GM10266 (cell line): ENCODE results near the gene ITGB8.

ENCODE experiments used
- DNase-seq: peaks from one replicate; pipeline ENCODE4 v3.0.0; 2012; ENCODE audit errors: extremely low spot score
- TF ChIP-seq, protein P1 (sequence below): IDR thresholded peaks from 2 replicates; pipeline ENCODE4 v1.5.1; 2012; ENCODE audit warnings: mild to moderate bottlenecking, low read depth; ENCODE audit not compliant: control insufficient read depth, insufficient read depth; ENCODE audit errors: missing control alignments

The ITGB8 gene

DNA sequence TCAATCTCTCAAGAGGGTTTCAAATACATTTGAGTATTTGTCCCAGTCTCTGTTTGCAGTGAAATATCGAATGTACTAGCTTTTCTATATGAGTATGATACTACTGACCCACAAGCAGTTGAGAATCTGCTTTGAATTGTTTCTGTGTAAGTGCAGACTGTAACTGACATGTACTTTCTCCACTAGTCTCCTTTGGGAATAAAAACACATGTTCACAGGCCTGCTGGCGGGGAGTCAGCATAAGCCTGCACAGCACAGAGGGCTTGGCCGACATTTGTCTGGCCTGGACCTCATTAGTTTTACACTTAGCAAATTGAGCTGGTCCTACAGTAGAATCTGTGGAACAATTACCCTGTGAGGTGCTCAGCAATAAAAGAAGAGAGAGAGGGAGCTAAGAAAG lies 72.6 kb downstream of the ITGB8 start:
- no peak for DNase-seq
- TF ChIP-seq, protein P1, sequence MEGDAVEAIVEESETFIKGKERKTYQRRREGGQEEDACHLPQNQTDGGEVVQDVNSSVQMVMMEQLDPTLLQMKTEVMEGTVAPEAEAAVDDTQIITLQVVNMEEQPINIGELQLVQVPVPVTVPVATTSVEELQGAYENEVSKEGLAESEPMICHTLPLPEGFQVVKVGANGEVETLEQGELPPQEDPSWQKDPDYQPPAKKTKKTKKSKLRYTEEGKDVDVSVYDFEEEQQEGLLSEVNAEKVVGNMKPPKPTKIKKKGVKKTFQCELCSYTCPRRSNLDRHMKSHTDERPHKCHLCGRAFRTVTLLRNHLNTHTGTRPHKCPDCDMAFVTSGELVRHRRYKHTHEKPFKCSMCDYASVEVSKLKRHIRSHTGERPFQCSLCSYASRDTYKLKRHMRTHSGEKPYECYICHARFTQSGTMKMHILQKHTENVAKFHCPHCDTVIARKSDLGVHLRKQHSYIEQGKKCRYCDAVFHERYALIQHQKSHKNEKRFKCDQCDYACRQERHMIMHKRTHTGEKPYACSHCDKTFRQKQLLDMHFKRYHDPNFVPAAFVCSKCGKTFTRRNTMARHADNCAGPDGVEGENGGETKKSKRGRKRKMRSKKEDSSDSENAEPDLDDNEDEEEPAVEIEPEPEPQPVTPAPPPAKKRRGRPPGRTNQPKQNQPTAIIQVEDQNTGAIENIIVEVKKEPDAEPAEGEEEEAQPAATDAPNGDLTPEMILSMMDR = no peak

DNA sequence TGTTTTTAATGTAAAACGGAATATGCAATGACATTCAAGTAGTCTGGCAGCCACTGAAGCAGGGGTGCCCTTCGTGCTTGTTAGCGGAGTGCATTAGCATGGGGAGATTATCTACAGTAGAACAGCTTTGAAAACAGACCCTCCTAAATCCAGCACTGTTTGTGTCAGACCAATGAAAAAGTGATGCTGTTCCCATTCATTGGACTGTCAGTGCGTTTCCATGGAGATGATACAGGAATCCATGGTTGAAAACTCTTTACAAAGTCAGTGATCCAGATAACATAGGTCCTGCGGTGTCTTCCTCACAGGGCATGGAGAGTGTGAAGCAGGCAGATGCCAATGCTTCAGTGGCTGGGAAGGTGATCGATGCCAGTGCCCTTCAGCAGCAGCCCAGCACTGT lies 73.6 kb downstream of the ITGB8 start:
- TF ChIP-seq, protein P1 = no peak
- no peak for DNase-seq

DNA sequence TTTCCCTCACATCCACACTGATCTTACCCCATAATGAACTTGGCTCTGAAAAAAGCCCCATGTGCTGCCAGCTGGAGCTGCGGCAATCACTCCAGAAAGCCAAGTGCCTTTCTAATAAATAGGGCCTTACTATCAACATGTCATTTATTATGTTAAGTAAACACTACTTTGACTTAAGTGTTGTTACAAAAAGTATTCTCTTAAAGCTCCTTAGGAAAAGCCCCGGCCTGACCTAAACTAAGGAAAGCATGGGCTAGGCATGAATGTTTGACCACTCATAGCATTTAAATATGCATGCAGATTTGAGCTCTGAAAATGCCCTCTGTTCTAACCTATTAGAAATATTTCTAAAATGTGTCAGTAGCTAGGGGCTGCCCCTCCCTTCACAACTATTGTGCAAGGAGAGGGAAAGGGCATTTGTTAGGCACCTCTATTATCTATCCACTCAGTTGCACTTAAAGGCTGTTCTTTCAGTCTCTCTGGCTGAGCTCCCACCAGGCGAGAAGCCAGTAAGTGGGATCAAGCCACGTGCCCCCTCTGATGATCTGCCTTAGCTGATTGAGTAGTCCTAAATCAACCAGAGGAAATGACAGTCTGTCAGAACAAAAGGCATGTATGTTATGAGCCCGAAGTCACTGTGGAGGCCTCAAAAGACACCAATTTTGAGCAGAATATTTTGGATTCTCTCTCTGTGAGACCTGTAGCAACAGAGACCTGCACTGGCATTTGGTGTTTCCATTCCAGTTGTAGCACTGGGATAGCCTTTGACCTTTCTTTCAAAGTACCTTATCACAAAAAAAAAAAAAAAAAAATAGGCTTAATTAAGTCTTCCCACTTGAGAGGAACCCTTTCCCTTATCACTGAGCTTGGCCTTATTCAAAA lies 77.1 kb downstream of the ITGB8 start:
- TF ChIP-seq, protein P1 = no peak
- DNase-seq = no peak

DNA sequence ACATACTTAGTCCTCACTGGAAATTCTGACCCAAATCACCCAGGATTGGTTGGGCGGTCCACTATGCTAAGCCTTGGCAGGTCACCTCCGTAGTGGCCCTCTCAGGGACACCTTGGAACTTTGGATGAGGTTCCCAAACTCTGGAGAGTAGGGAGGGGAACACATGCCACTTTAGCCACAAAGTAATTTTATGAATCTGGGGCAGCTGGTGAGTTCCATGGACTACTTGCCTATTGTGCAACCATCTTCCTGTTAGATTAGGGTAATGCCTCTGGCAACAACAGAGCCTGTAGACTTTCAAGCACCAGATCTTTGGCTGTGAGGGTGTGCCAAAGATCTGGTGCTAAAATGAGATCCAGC lies 77.7 kb downstream of the ITGB8 start:
- TF ChIP-seq, protein P1 = no peak
- DNase-seq = no peak

DNA sequence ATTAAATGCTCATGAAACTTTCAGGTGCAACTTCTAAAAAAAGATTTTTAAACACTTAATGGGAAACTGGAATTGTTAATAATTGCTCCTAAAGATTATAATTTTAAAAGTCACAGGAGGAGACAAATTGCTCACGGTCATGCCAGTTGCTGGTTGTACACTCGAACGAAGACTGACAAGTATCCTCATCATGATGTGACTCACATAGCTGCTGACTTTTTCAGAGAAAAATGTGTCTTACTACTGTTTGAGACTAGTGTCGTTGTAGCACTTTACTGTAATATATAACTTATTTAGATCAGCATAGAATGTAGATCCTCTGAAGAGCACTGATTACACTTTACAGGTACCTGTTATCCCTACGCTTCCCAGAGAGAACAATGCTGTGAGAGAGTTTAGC lies 79.3 kb downstream of the ITGB8 start:
- TF ChIP-seq, protein P1 = no peak
- no peak for DNase-seq

DNA sequence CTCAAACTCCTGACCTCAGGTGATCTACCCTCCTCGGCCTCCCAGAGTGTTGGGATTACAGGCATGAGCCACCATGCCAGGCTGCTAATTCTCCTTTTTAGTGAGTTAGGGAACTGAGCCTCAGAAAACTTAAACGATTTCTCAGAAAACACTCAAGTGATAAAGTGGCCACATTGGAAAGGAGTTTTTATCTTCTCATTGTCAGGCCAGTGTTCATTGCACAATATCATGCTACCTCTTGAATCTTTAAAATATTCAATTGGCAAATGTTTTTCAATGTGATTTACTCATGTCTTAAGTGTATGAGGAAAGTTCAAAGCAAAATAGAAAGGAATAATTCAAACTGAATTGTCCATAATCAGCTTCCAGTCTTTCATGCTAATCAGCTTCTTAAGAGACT lies 80.7 kb downstream of the ITGB8 start:
- TF ChIP-seq, protein P1 = no peak
- no peak for DNase-seq

DNA sequence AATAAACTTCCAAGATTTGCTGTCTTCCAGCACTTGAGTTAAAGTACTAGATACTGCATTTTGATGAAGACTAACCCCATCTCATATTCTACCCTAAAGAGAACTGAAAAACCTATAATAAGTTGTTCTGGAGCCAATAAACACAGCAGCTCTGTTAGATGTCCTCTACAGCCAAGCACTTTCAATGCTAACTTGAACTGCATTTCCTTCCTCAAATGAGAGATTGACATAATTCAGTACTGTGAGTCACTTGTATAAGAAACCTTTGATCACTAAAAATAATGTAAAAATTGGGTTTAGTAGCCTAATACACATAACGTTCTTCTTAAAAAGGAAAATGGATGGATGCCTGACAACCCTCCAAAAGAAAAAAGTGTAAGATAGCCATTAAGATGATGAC lies 81.3 kb downstream of the ITGB8 start:
- no peak for DNase-seq
- TF ChIP-seq, protein P1 = no peak
